Right atrium auricular region (tissue), 2 donors: Measurements from ENCODE around the gene RAB14. TPM values are rescaled to one million over a fixed set of nuclear protein-coding genes. Genes with fewer than 3 reads are reported as not detected.
A peak's percentile ranks its signal among the peaks of the same experiment; 100 is the strongest.

Experiments used
- DNase-seq: peaks from one replicate; pipeline ENCODE4 v3.0.0-alpha.2; 2019; ENCODE audit warnings: low spot score
- H3K27ac ChIP-seq, 2 donors: fragments of 200-600 bp; sonication (generic); 1 replicate in 1 of 2; 2 replicates in 1 of 2; pipeline ENCODE4 v1.5.1; 2016 to 2019
- H3K27me3 ChIP-seq, 2 donors: fragments of 200-600 bp; sonication (generic); one replicate each; pipeline versions ENCODE4 v1.5.1 to v1.6.0; 2017 to 2019
- H3K36me3 ChIP-seq: fragments of 200-600 bp; sonication (generic); one replicate; pipeline ENCODE4 v1.5.1; 2016
- H3K4me1 ChIP-seq, 2 donors: fragments of 200-600 bp; sonication (generic); one replicate each; pipeline versions ENCODE4 v1.5.1 to v1.6.0; 2017 to 2019
- H3K4me3 ChIP-seq, 2 donors: fragments of 200-600 bp; sonication (generic); 1 replicate in 1 of 2; 2 replicates in 1 of 2; pipeline ENCODE4 v1.5.1; 2017 to 2019; ENCODE audit warnings: mild to moderate bottlenecking in 1 of 2, moderate library complexity in 1 of 2
- H3K9me3 ChIP-seq, 2 donors: fragments of 200-600 bp; sonication (generic); one replicate each; pipeline ENCODE4 v1.5.1; 2019
- CTCF ChIP-seq, 2 donors: fragments of 200-600 bp; sonication (generic); IDR thresholded peaks; one replicate each; pipeline ENCODE4 v1.5.1; 2019; ENCODE audit warnings: antibody characterized with exemption in 2 of 2
- total RNA-seq, 2 donors: library from RNA; depleted of rRNA; stranded (reverse); fragments of >200 nt; gene quantifications; one replicate each; pipeline ENCODE4 v1.1.0, GENCODE V29; 2016

The RAB14 gene
- total RNA-seq, 2 donors from 2014 or later: 26.8 to 27.8 TPM

GRCh38 chr9:121178676-121179372 is 22.8 kb downstream of the RAB14 start:
- no peak for TF ChIP-seq CTCF (IDR thresholded peaks at IDR 0.05)
- H3K4me1 ChIP-seq: peaks cover 0 to 33% of the 10 kb centered on the region in 2 donors
- no peak for DNase-seq
- H3K9me3 ChIP-seq: no peaks in the 10 kb centered on the region
- no peaks in the 10 kb centered on the region for H3K27me3 ChIP-seq
- no peak overlapping the region for H3K4me3 ChIP-seq
- H3K27ac ChIP-seq: no peak overlapping the region
- peaks cover 34% of the 10 kb centered on the region for H3K36me3 ChIP-seq

DNA sequence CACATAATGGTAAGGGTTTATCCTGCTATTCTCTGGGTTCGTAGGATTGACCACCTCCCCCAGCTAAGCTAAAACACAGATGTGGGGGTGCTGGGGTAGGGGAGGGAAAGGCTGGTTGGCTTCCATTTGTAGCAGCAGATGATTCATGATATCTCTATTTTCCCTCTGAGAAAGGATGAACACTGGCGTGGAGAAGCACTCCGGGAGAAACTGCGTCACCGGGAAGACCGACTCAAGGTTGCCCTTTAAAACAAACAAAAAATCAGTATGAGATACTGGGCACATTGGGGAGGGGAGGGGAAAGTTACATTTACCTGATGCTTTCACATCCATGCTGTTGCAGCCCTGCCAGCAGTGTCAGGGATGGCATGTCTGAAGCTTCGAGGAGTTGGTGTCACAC is 28.2 kb downstream of the RAB14 start:
- Histone ChIP-seq H3K4me3 (no peak overlapping the region), H3K36me3 (peaks cover 34% of the 10 kb centered on the region), H3K27ac (no peak overlapping the region), H3K9me3 (no peaks in the 10 kb centered on the region), H3K27me3 (no peaks in the 10 kb centered on the region), H3K4me1 (peaks cover 0 to 8% of the 10 kb centered on the region in 2 donors)
- TF ChIP-seq CTCF (IDR thresholded peaks at IDR 0.05): no peak
- no peak for DNase-seq

- Histone ChIP-seq H3K4me3 (no peak overlapping the region), H3K27me3 (no peaks in the 10 kb centered on the region), H3K27ac (no peak overlapping the region), H3K9me3 (no peaks in the 10 kb centered on the region), H3K36me3 (peaks cover 36% of the 10 kb centered on the region), H3K4me1 (peaks cover 0 to 8% of the 10 kb centered on the region in 2 donors)
- no peak for DNase-seq
- TF ChIP-seq CTCF (IDR thresholded peaks at IDR 0.05): no peak
These were observed 28.8 kb downstream of the RAB14 start for GRCh38 chr9:121172726-121173487.

GRCh38 chr9:121171236-121171635 is 30.4 kb downstream of the RAB14 start:
- no peak for TF ChIP-seq CTCF (IDR thresholded peaks at IDR 0.05)
- Histone ChIP-seq H3K27ac (no peak overlapping the region), H3K4me1 (peaks cover 0 to 8% of the 10 kb centered on the region in 2 donors), H3K4me3 (no peak overlapping the region), H3K9me3 (no peaks in the 10 kb centered on the region), H3K36me3 (peaks cover 45% of the 10 kb centered on the region), H3K27me3 (no peaks in the 10 kb centered on the region)
- DNase-seq: no peak

GRCh38 chr9:121169094-121169601 is 32.5 kb downstream of the RAB14 start:
- DNase-seq: peak; percentile 68
- peak in 1 of 2 donors; percentile 61 for TF ChIP-seq CTCF (IDR thresholded peaks at IDR 0.05)
- peaks cover 45% of the 10 kb centered on the region for H3K36me3 ChIP-seq
- H3K27me3 ChIP-seq: no peaks in the 10 kb centered on the region
- H3K4me3 ChIP-seq: no peak overlapping the region
- H3K9me3 ChIP-seq: no peaks in the 10 kb centered on the region
- H3K4me1 ChIP-seq: peaks cover 0 to 8% of the 10 kb centered on the region in 2 donors
- no peak overlapping the region for H3K27ac ChIP-seq
